Keratinocyte (primary cell): ENCODE results near the gene ACACA. TPM values are rescaled to one million over a fixed set of nuclear protein-coding genes. Genes with fewer than 3 reads are reported as not detected.

ENCODE experiments used
- DNase-seq: peaks from one replicate; pipeline ENCODE4 v3.0.0-alpha.2; 2011; ENCODE audit warnings: low read depth, missing footprints, low spot score
- FAIRE-seq: peaks from 2 replicates; lab custom pipeline; 2011; peaks lifted over from hg19 to GRCh38; lab: Jason Lieb, UNC
- H2AFZ ChIP-seq: 2 replicates; pipeline ENCODE4 v1.6.0; 2012; ENCODE audit warnings: low read length, control low read depth, inconsistent platforms; ENCODE audit not compliant: control insufficient read depth
- H3K27ac ChIP-seq: 2 replicates; pipeline ENCODE4 v1.5.1; 2011; ENCODE audit warnings: low read length; ENCODE audit not compliant: control insufficient read depth, insufficient read depth
- H3K27me3 ChIP-seq: 3 replicates; pipeline ENCODE4 v1.6.0; 2011; ENCODE audit warnings: low read length; ENCODE audit not compliant: control insufficient read depth, insufficient read depth; ENCODE audit errors: extremely low read depth
- H3K36me3 ChIP-seq, 2 experiments: 2 replicates in 1 of 2; 3 replicates in 1 of 2; pipeline ENCODE4 v1.5.1; 2011; ENCODE audit warnings: low read length in 2 of 2, mild to moderate bottlenecking in 1 of 2; ENCODE audit not compliant: control insufficient read depth in 2 of 2, insufficient read depth in 2 of 2; ENCODE audit errors: extremely low read depth in 1 of 2
- H3K4me1 ChIP-seq: 3 replicates; pipeline ENCODE4 v1.5.1; 2011; ENCODE audit warnings: low read length; ENCODE audit not compliant: control insufficient read depth, insufficient read depth; ENCODE audit errors: extremely low read depth
- H3K4me2 ChIP-seq: 3 replicates; pipeline ENCODE4 v1.6.0; 2011; ENCODE audit warnings: low read depth, low read length; ENCODE audit not compliant: control insufficient read depth, insufficient read depth; ENCODE audit errors: extremely low read depth
- H3K4me3 ChIP-seq, 3 experiments: fragments of 200-600 bp in 1 of 3; sonication (generic) in 1 of 3; 2 replicates in 2 of 3; 3 replicates in 1 of 3; pipeline ENCODE4 v1.5.1; 2011 to 2016; ENCODE audit warnings: low read length in 3 of 3, mild to moderate bottlenecking in 3 of 3, control low read depth in 2 of 3, inconsistent platforms in 1 of 3, low read depth in 1 of 3, mixed read lengths in 1 of 3, mixed run types in 1 of 3, moderate library complexity in 1 of 3; ENCODE audit not compliant: control insufficient read depth in 2 of 3, insufficient read depth in 2 of 3; ENCODE audit errors: extremely low read depth in 1 of 3
- H3K79me2 ChIP-seq: 2 replicates; pipeline ENCODE4 v1.6.0; 2012; ENCODE audit warnings: low read length; ENCODE audit not compliant: control insufficient read depth, insufficient read depth
- H3K9ac ChIP-seq: 3 replicates; pipeline ENCODE4 v1.6.0; 2011; ENCODE audit warnings: low read length; ENCODE audit not compliant: control insufficient read depth, insufficient read depth; ENCODE audit errors: extremely low read depth
- H3K9me1 ChIP-seq: 3 replicates; pipeline ENCODE4 v1.6.0; 2011; ENCODE audit warnings: low read length; ENCODE audit not compliant: control insufficient read depth, insufficient read depth; ENCODE audit errors: extremely low read depth
- H3K9me3 ChIP-seq: 2 replicates; pipeline ENCODE4 v1.5.1; 2012; ENCODE audit warnings: low read depth, low read length; ENCODE audit not compliant: control insufficient read depth
- H4K20me1 ChIP-seq: 3 replicates; pipeline ENCODE4 v1.6.0; 2011; ENCODE audit warnings: low read length; ENCODE audit not compliant: control insufficient read depth, insufficient read depth; ENCODE audit errors: extremely low read depth
- CTCF ChIP-seq, 3 experiments: IDR thresholded peaks in 1 of 3; conservative IDR thresholded peaks in 1 of 3; optimal IDR thresholded peaks in 1 of 3; 2 replicates in 2 of 3; 3 replicates in 1 of 3; pipeline versions ENCODE3 to v1.5.1; 2011; ENCODE audit warnings: low read length in 3 of 3, mild to moderate bottlenecking in 3 of 3, moderate library complexity in 2 of 3, control low read depth in 1 of 3, inconsistent platforms in 1 of 3; ENCODE audit not compliant: insufficient read depth in 2 of 3; ENCODE audit errors: extremely low read depth in 1 of 3
- EZH2 ChIP-seq: IDR thresholded peaks from one replicate; pipeline ENCODE4 v1.6.1; 2012; ENCODE audit warnings: inconsistent platforms, mild to moderate bottlenecking, low read length, moderate library complexity
- dilution Hi-C: fragments of 300-500 bp; cut with MboI; formaldehyde crosslinking; loops from one replicate; pipeline ENCODE4 v1.7.0; 2020; ENCODE audit warnings: low sequenced_read_pairs; ENCODE audit not compliant: extremely low pct_ligation_motif_present
- polyA plus RNA-seq, 5 experiments: library from polyadenylated mRNA; depleted of rRNA in 3 of 5; stranded (reverse) in 3 of 5; stranded (forward) in 1 of 5; unstranded in 1 of 5; fragments of >200 nt; gene quantifications; 1 replicate in 1 of 5; 2 replicates in 3 of 5; 3 replicates in 1 of 5; pipeline versions ENCODE4 v1.2.1 to v1.2.3, GENCODE V29; 2011 to 2012; ENCODE audit warnings: missing spikeins in 2 of 5, low read depth in 1 of 5, low replicate concordance in 1 of 5

The ACACA gene
- polyA plus RNA-seq, 1 donor (not counting 4 experiments of a cell fraction or from before 2014, with no cell fraction given) = 85.8 TPM

DNA sequence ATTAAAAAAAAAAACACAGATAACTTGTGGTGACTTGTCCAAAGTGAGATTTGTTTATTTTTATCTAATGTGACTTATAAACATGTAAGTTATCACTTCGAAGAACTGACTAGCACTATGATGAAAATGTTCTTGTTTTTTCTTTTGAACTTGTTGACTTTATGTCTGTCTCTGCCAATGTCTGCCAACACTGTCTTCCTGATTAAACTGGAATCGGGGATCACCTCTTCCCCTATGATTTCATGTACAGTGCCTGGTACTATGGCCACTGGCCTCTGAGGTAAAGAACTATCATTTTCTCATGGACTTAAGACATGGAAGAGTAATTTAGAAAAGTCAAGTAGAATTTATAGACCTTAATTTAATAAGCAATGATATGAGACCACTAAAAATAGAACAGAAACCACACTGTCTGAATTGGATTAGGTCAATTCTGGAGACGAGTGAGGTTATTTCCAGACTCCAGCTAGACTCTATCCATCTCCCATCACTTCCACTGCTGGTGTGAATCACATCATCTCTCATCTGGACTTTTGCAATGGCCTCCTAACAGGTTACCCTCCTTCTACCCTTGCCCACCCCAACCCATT, 22.0 kb downstream of the ACACA start:
- Histone ChIP-seq H3K9me3 (no peaks in the 10 kb centered on the region), H3K4me2 (no peak overlapping the region), H2AFZ (no peak overlapping the region), H3K4me1 (peaks cover 2% of the 10 kb centered on the region), H4K20me1 (no peaks in the 10 kb centered on the region), H3K9me1 (no peaks in the 10 kb centered on the region), H3K79me2 (no peaks in the 10 kb centered on the region), H3K27ac (no peak overlapping the region), H3K4me3 (no peak overlapping the region), H3K27me3 (no peaks in the 10 kb centered on the region), H3K9ac (no peak overlapping the region), H3K36me3 (no peaks in the 10 kb centered on the region)
- DNase-seq = no peak
- dilution Hi-C loops = no loop called here
- no peak for TF ChIP-seq CTCF (optimal IDR thresholded peaks at IDR 0.05 in 1 of 3, IDR thresholded peaks at IDR 0.05 in 1 of 3, conservative IDR thresholded peaks at IDR 0.05 in 1 of 3; ENCODE audit: extremely low read depth in 1 of 3, insufficient read depth in 2 of 3, low read length in 3 of 3)
- no peak for TF ChIP-seq EZH2
- no peak for FAIRE-seq

- TF ChIP-seq CTCF (optimal IDR thresholded peaks at IDR 0.05 in 1 of 3, IDR thresholded peaks at IDR 0.05 in 1 of 3, conservative IDR thresholded peaks at IDR 0.05 in 1 of 3; ENCODE audit: extremely low read depth in 1 of 3, insufficient read depth in 2 of 3, low read length in 3 of 3) (no peak), EZH2 (no peak)
- dilution Hi-C loops = no loop called here
- H3K4me1 ChIP-seq = no peaks in the 10 kb centered on the region
- H2AFZ ChIP-seq = no peak overlapping the region
- no peak overlapping the region for H3K4me2 ChIP-seq
- no peaks in the 10 kb centered on the region for H4K20me1 ChIP-seq
- FAIRE-seq = no peak
- no peak for DNase-seq
- no peaks in the 10 kb centered on the region for H3K36me3 ChIP-seq
- no peaks in the 10 kb centered on the region for H3K9me1 ChIP-seq
- no peak overlapping the region for H3K9ac ChIP-seq
- no peaks in the 10 kb centered on the region for H3K9me3 ChIP-seq
- H3K4me3 ChIP-seq = no peak overlapping the region
- H3K27ac ChIP-seq = no peak overlapping the region
- H3K79me2 ChIP-seq = no peaks in the 10 kb centered on the region
- no peaks in the 10 kb centered on the region for H3K27me3 ChIP-seq
These were observed 24.6 kb downstream of the ACACA start for GRCh38 chr17:37382056-37382455.
